Testis (tissue), 3 donors: Measurements from ENCODE around the gene PDZD11. TPM values are rescaled to one million over a fixed set of nuclear protein-coding genes. Genes with fewer than 3 reads are reported as not detected.
"Not testable (repeated sequence)": the region's sequence is repeated elsewhere in the genome, so short reads cannot be mapped to it uniquely, and the experiment has no call there.

Experiments
- DNase-seq: peaks from one replicate; pipeline ENCODE4 v3.0.0-alpha.2; 2019
- H3K27ac ChIP-seq, 2 donors: fragments of 200-600 bp; sonication (generic); one replicate each; pipeline ENCODE4 v1.5.1; 2019
- H3K27me3 ChIP-seq: fragments of 200-600 bp; sonication (generic); one replicate; pipeline ENCODE4 v1.5.1; 2019
- H3K36me3 ChIP-seq: fragments of 200-600 bp; sonication (generic); one replicate; pipeline ENCODE4 v1.5.1; 2017; ENCODE audit warnings: low read depth; ENCODE audit errors: missing control alignments
- H3K4me1 ChIP-seq: fragments of 200-600 bp; sonication (generic); one replicate; pipeline ENCODE4 v1.5.1; 2019
- H3K4me3 ChIP-seq, 2 donors: fragments of 200-600 bp; sonication (generic); one replicate each; pipeline ENCODE4 v1.5.1; 2017 to 2019
- H3K9me3 ChIP-seq: fragments of 200-600 bp; sonication (generic); one replicate; pipeline ENCODE4 v1.5.1; 2017
- POLR2A ChIP-seq: fragments of 450-650 bp; IDR thresholded peaks from one replicate; pipeline ENCODE4 v1.6.1; 2017; ENCODE audit warnings: antibody characterized with exemption, mild to moderate bottlenecking, moderate library complexity
- WGBS, 2 donors: methylation state at CpG; one replicate each; pipeline ENCODE4 v1.1.5; 2018; 5-methylcytosine and 5-hydroxymethylcytosine counted together
- intact Hi-C: fragments of 100-400 bp; cut with DNase I; formaldehyde crosslinking; loops from one replicate; pipeline ENCODE4 v1.15.1; 2023; ENCODE audit warnings: low total_unique reads
- polyA plus RNA-seq: library from polyadenylated mRNA; stranded (reverse); fragments of 350-450 nt; fragmentation: Illumina TruSeq; extraction: RNeasy Lipid Tissue Mini Kit (QIAGEN cat#74804); gene quantifications from one replicate; pipeline ENCODE4 v1.2.3, GENCODE V29; 2014; ENCODE audit warnings: low read depth, low replicate concordance; ENCODE audit not compliant: insufficient read depth
- total RNA-seq, 2 donors: library from RNA; depleted of rRNA; stranded (reverse); fragments of >200 nt; gene quantifications; one replicate each; pipeline ENCODE4 v1.2.3, GENCODE V29; 2016
- TF ChIP-seq, protein P1 (sequence below), 3 experiments: fragments of 450-650 bp in 2 of 3; fragments of 200-600 bp in 1 of 3; sonication (generic) in 1 of 3; IDR thresholded peaks; one replicate each; pipeline ENCODE4 v1.5.1; 2016 to 2019; ENCODE audit warnings: antibody characterized with exemption in 3 of 3, mild to moderate bottlenecking in 2 of 3, moderate library complexity in 1 of 3

The PDZD11 gene
- total and polyA plus RNA-seq, 3 donors from 2014 or later = 24.2 to 25.4 (median 25.0) TPM

DNA sequence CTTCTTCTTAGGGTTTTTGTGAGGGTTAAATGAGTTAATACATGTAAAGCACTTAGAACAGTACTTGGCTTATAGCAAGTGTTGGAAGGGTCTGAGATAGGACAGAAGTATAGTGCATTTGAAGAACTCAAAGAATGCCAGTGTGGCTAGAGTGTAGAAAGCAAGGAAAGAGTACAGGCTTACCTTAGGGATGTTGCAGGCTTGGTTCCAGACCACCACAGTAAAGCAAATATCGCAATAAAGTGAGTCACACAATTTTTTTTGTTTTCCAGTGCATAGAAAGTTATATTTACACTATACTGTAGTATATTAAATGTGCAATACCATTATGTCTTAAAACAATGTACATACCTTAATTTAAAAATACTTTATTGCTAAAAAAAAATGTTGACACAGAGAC lies 41.4 kb upstream of the PDZD11 start:
- TF ChIP-seq POLR2A = no peak
- TF ChIP-seq, protein P1, sequence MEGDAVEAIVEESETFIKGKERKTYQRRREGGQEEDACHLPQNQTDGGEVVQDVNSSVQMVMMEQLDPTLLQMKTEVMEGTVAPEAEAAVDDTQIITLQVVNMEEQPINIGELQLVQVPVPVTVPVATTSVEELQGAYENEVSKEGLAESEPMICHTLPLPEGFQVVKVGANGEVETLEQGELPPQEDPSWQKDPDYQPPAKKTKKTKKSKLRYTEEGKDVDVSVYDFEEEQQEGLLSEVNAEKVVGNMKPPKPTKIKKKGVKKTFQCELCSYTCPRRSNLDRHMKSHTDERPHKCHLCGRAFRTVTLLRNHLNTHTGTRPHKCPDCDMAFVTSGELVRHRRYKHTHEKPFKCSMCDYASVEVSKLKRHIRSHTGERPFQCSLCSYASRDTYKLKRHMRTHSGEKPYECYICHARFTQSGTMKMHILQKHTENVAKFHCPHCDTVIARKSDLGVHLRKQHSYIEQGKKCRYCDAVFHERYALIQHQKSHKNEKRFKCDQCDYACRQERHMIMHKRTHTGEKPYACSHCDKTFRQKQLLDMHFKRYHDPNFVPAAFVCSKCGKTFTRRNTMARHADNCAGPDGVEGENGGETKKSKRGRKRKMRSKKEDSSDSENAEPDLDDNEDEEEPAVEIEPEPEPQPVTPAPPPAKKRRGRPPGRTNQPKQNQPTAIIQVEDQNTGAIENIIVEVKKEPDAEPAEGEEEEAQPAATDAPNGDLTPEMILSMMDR (IDR thresholded peaks at IDR 0.05) = no peak
- H3K27me3 ChIP-seq = no peaks in the 10 kb centered on the region
- H3K4me1 ChIP-seq = no peaks in the 10 kb centered on the region
- H3K4me3 ChIP-seq = no peak overlapping the region
- intact Hi-C loops = no loop called here
- H3K27ac ChIP-seq = no peak overlapping the region
- H3K36me3 ChIP-seq = no peaks in the 10 kb centered on the region
- WGBS, 2 donors = 94 to 100% methylated on average over 1 of the region's 1 CpG
- DNase-seq = no peak
- no peaks in the 10 kb centered on the region for H3K9me3 ChIP-seq

DNA sequence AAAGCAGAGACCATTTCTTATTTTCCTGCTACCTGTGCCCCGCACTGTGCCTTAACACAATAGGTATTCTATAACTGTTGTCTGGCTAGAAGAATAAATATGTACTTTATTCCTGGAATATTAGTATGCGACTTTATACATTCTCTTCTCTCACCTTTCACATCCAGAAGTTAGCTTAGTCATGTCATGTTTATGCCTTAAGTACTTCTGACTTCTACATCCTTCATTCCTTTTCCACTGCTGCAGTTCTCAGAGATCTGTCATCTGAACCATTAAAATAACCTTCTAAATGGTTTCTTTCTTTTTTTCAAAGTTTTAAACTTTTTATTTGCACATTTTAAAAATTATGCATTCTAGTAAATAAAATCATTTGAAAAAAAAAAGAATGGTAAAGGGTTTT lies 34.6 kb upstream of the PDZD11 start:
- 91 to 94% methylated on average over 2 of the region's 2 CpGs for WGBS, 2 donors
- Histone ChIP-seq H3K36me3 (no peaks in the 10 kb centered on the region), H3K4me3 (no peak overlapping the region), H3K9me3 (no peaks in the 10 kb centered on the region), H3K27me3 (no peaks in the 10 kb centered on the region), H3K27ac (no peak overlapping the region), H3K4me1 (no peaks in the 10 kb centered on the region)
- intact Hi-C loops = no loop called here
- TF ChIP-seq, protein P1 (IDR thresholded peaks at IDR 0.05) = no peak
- DNase-seq = no peak

DNA sequence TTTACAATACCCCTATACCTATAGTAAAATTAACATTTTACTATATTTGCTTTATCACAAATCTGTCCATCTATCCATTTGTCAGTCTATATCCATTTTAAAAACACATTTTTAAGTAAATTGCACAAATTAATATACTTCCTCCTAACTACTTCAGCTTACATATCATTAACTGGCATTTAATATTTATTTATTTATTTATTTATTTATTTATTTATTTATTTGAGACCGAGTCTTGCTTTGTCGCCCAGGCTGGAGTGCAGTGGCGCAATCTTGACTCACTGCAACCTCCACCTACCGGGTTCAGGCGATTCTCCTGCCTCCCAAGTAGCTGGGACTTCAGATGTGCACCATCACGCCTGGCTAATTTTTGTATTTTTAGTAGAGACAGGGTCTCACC lies 33.9 kb upstream of the PDZD11 start:
- H3K9me3 ChIP-seq, intact Hi-C loops, DNase-seq, H3K36me3 ChIP-seq, H3K27me3 ChIP-seq, H3K4me3 ChIP-seq, H3K4me1 ChIP-seq, H3K27ac ChIP-seq: not testable (repeated sequence)
- WGBS, 2 donors = 92 to 96% methylated on average over 6 of the region's 6 CpGs

DNA sequence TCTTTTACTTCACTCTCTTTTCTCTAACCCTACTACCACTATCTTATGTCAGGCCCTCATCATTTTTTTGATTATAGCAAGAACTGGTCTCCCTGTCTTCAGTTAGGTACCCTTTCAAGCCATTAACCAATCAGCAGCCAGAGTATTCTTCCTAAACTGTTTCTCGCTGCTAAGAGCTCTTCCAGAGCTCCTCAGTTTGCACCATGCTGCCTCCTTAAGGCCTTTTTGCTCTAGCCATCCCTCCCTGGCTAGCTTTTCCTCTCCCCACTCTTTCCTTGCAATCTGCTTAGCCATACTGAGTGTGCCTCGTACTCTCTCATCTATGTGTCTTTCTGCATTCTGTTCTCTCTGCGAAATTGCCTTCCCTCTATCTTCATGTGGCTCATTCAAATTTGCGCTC lies 33.1 kb upstream of the PDZD11 start:
- H3K27me3 ChIP-seq = no peaks in the 10 kb centered on the region
- no peaks in the 10 kb centered on the region for H3K36me3 ChIP-seq
- DNase-seq = no peak
- intact Hi-C loops = no loop called here
- H3K27ac ChIP-seq = no peak overlapping the region
- no peaks in the 10 kb centered on the region for H3K9me3 ChIP-seq
- no peak overlapping the region for H3K4me3 ChIP-seq
- WGBS, 2 donors = 98 to 100% methylated on average over 4 of the region's 4 CpGs
- TF ChIP-seq POLR2A = no peak
- TF ChIP-seq, protein P1 (IDR thresholded peaks at IDR 0.05) = no peak
- H3K4me1 ChIP-seq = no peaks in the 10 kb centered on the region

DNA sequence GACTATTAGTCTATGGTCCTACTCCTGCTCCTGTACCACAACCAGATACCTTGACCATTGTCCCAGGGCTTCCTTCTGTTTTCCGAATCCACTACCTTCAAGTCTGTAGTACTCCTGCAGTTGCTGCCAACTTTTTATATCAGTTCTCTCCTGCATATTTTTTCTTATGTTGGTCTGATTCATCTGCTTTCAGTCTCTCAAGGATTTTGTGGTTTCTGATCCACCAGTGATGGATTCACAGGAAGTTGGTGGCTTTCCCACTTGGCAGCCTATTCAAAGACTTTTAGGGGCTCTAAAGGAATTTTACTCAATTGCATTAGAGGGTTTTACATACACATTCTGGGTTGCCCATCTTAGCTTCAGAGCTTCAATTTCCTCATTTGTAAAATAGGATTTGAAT lies 23.8 kb upstream of the PDZD11 start:
- DNase-seq = no peak
- intact Hi-C loops = no loop called here
- no peaks in the 10 kb centered on the region for H3K4me1 ChIP-seq
- 89 to 100% methylated on average over 1 of the region's 1 CpG for WGBS, 2 donors
- no peaks in the 10 kb centered on the region for H3K9me3 ChIP-seq
- H3K27me3 ChIP-seq = no peaks in the 10 kb centered on the region
- H3K27ac ChIP-seq = no peak overlapping the region
- no peak overlapping the region for H3K4me3 ChIP-seq
- H3K36me3 ChIP-seq = no peaks in the 10 kb centered on the region
- TF ChIP-seq, protein P1 (IDR thresholded peaks at IDR 0.05) = no peak
- no peak for TF ChIP-seq POLR2A
